Muscle of leg (tissue), 11 donors: Measurements from ENCODE around the gene DNAH6. TPM values are rescaled to one million over a fixed set of nuclear protein-coding genes. Genes with fewer than 3 reads are reported as not detected.

Experiments used
- DNase-seq: peaks from one replicate; pipeline ENCODE4 v3.0.0; 2013
- H3K27ac ChIP-seq: one replicate; pipeline ENCODE4 v1.5.1; 2013; ENCODE audit warnings: mild to moderate bottlenecking, low read length, control low read depth
- H3K27me3 ChIP-seq: one replicate; pipeline ENCODE4 v1.6.1; 2013; ENCODE audit warnings: low read length; ENCODE audit not compliant: control insufficient read depth, insufficient read depth
- H3K36me3 ChIP-seq: one replicate; pipeline ENCODE4 v1.6.1; 2013; ENCODE audit warnings: low read length; ENCODE audit not compliant: control insufficient read depth, insufficient read depth
- H3K4me1 ChIP-seq: one replicate; pipeline ENCODE4 v1.6.1; 2013; ENCODE audit warnings: low read length; ENCODE audit not compliant: control insufficient read depth, insufficient read depth
- H3K4me3 ChIP-seq: one replicate; pipeline ENCODE4 v1.5.1; 2013; ENCODE audit warnings: low read length, control low read depth
- H3K9me3 ChIP-seq: replicated peaks from 2 replicates; pipeline ENCODE4 v1.6.1; 2013; ENCODE audit warnings: low read depth, low read length; ENCODE audit not compliant: control insufficient read depth
- WGBS: methylation state at CpG from one replicate; pipeline ENCODE4 v1.1.5; 2013; ENCODE audit warnings: missing lambda C conversion rate; ENCODE audit not compliant: insufficient coverage; 5-methylcytosine and 5-hydroxymethylcytosine counted together
- polyA plus RNA-seq, 8 donors: library from polyadenylated mRNA; unstranded; fragments of 120-200 nt; gene quantifications; one replicate each; pipeline versions ENCODE4 v1.2.1 to v1.2.3, GENCODE V29; 2013; ENCODE audit warnings: inconsistent platforms in 1 of 8, low replicate concordance in 1 of 8; ENCODE audit not compliant: insufficient read length in 8 of 8, insufficient read depth in 1 of 8
- total RNA-seq: library from RNA; stranded (reverse); fragments of 120-200 nt; gene quantifications from one replicate; pipeline ENCODE4 v1.2.4, GENCODE V29; 2013

The DNAH6 gene
- total and polyA plus RNA-seq, 9 donors = 0.07 to 0.43 (median 0.18) TPM

DNA sequence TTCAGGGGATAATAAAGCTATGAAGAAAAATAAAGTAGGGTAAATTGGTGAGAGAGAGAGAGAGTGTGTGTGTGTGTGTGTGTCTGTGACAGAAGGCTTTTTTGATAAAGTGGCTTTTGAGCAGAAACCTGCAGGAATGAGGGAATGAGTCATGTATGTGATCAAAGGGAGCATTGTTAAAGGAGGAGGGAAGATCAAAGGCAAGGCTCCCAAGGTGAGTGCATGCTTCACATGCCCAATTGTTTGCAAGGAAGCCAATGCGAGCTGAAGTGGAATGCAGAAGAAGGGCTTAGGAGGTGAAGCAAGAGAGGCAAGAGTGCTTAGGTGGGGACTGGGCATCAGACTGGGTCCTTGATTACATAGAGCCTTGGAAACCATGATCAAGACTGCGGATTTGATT lies 96.8 kb downstream of the DNAH6 start:
- no peaks in the 10 kb centered on the region for H3K36me3 ChIP-seq
- no peaks in the 10 kb centered on the region for H3K27me3 ChIP-seq
- no peak overlapping the region for H3K27ac ChIP-seq
- peaks cover 6% of the 10 kb centered on the region for H3K9me3 ChIP-seq
- no peak for DNase-seq
- no peak overlapping the region for H3K4me3 ChIP-seq
- no peaks in the 10 kb centered on the region for H3K4me1 ChIP-seq
- WGBS = 66% methylated on average over 2 of the region's 2 CpGs

DNA sequence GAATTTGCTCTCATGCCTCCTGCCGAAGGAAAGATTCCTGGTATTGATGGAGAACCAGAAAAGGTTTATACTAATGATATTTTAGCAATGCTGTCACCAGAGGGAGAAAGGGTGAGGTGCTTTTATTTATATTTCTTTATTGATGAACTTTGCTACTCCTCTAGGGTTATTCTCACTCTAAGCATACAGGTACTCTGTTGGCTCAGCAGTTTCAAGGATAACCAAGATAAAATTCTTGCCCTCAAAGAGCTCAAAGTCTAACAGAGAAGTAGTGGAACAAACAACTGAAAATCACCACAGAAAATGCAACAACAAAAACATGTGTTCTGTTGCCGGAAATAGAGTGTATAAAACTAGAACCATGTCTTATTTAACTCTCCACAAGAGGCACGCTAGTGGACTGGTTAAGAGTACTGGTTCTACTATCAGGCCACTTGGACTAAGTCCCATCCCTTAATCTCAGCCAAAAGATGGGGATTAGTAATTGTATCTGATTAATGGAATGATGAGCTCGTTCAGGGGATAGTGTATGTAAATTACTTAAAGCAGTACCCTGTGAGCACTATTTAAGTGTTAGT lies 103.6 kb downstream of the DNAH6 start:
- no peak overlapping the region for H3K4me3 ChIP-seq
- H3K4me1 ChIP-seq = no peaks in the 10 kb centered on the region
- no peaks in the 10 kb centered on the region for H3K36me3 ChIP-seq
- no peak overlapping the region for H3K27ac ChIP-seq
- DNase-seq = no peak
- no peaks in the 10 kb centered on the region for H3K27me3 ChIP-seq
- no peaks in the 10 kb centered on the region for H3K9me3 ChIP-seq
- 57% methylated on average over 1 of the region's 4 CpGs for WGBS

DNA sequence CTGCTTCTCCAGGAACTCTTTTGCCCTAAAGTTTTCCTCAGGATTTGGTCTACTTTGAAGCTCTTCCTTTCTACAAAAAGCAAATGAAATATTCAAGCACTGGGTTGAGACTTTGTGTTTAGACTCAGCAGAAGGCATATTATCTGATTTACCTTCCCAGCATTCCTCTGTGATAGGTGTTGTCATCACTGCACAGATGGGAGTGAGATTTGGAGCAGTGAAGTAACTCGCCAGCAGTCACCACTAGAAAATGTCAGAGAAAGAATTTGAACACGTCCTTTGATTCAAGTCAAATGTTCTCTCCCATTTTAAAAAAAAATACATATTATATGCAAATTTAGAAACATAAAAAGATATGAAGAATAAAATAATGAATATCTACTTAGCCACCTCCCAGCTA lies 112.2 kb downstream of the DNAH6 start:
- no peak for DNase-seq
- H3K27me3 ChIP-seq = no peaks in the 10 kb centered on the region
- no peak overlapping the region for H3K27ac ChIP-seq
- H3K36me3 ChIP-seq = no peaks in the 10 kb centered on the region
- no peaks in the 10 kb centered on the region for H3K9me3 ChIP-seq
- WGBS = no CpG with 5 or more reads among the region's 2 CpGs
- H3K4me1 ChIP-seq = no peaks in the 10 kb centered on the region
- H3K4me3 ChIP-seq = no peak overlapping the region

DNA sequence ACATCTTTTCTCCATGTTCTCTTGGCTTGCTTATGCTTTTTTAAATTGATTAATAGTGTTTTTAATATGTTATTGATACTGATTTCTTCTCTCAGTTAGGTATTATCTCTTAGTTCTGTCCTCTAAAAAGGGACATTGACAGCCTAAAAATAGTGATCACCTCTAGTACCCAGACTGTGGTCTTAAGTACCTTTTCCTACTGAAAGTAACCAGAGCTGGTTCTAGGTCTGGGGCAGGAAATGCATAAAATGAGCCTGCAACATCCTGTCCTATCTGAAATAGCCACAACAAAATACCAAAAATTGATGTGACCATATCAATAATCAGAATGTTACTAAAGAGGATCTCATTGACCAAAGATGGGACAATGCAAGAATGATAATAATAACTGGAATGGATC lies 113.3 kb downstream of the DNAH6 start:
- Histone ChIP-seq H3K27ac (no peak overlapping the region), H3K4me3 (no peak overlapping the region)

DNA sequence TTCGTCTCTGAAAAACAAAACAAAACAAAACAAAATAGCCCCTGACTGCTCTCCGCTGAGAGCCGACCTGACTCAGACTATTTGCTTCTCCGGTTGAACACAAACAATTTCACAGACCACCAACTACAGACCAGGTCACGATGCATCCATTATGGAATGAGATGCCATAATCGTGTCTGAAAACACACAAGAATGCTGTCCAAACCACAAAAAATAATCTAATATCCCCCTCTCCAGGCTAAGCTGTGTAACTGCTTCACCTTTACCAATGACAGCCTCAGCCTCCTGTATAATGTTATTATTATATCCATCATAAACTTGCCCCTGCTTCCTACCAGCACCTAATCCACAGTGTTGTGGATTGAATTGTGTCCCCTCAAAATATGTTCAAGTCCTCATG lies 114.7 kb downstream of the DNAH6 start:
- no peaks in the 10 kb centered on the region for H3K9me3 ChIP-seq
- H3K36me3 ChIP-seq = no peaks in the 10 kb centered on the region
- no peaks in the 10 kb centered on the region for H3K4me1 ChIP-seq
- no peak overlapping the region for H3K27ac ChIP-seq
- 43% methylated on average over 6 of the region's 6 CpGs for WGBS
- H3K4me3 ChIP-seq = no peak overlapping the region
- H3K27me3 ChIP-seq = no peaks in the 10 kb centered on the region
- DNase-seq = peak; percentile 10

More for the DNA sequence above, 113.3 kb downstream of the DNAH6 start:
- Histone ChIP-seq H3K4me1 (no peaks in the 10 kb centered on the region), H3K36me3 (no peaks in the 10 kb centered on the region), H3K9me3 (no peaks in the 10 kb centered on the region), H3K27me3 (no peaks in the 10 kb centered on the region)
- no peak for DNase-seq

DNA sequence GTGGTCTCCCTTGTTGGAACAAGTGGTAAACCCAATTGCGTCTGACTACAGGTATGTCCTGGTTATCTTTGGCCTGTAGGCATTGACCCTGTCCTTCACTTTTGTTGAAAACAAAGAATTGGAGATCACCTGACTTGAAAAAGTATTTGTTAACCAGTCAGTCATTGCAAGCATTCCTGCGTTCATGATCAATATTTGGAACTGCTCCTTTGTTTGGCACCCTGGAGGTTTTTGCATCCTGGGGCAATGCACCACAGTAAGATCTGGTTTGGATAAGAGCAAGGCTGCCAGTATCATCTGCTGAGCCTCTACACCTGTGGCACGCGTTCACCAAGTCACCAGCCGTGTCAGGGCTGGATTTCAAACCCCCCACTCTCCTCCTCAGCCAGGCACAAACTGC lies 115.7 kb downstream of the DNAH6 start:
- Histone ChIP-seq H3K27ac (no peak overlapping the region), H3K4me3 (no peak overlapping the region), H3K27me3 (no peaks in the 10 kb centered on the region), H3K36me3 (no peaks in the 10 kb centered on the region), H3K4me1 (no peaks in the 10 kb centered on the region), H3K9me3 (no peaks in the 10 kb centered on the region)
- 83% methylated on average over 1 of the region's 5 CpGs for WGBS
- DNase-seq = no peak

DNA sequence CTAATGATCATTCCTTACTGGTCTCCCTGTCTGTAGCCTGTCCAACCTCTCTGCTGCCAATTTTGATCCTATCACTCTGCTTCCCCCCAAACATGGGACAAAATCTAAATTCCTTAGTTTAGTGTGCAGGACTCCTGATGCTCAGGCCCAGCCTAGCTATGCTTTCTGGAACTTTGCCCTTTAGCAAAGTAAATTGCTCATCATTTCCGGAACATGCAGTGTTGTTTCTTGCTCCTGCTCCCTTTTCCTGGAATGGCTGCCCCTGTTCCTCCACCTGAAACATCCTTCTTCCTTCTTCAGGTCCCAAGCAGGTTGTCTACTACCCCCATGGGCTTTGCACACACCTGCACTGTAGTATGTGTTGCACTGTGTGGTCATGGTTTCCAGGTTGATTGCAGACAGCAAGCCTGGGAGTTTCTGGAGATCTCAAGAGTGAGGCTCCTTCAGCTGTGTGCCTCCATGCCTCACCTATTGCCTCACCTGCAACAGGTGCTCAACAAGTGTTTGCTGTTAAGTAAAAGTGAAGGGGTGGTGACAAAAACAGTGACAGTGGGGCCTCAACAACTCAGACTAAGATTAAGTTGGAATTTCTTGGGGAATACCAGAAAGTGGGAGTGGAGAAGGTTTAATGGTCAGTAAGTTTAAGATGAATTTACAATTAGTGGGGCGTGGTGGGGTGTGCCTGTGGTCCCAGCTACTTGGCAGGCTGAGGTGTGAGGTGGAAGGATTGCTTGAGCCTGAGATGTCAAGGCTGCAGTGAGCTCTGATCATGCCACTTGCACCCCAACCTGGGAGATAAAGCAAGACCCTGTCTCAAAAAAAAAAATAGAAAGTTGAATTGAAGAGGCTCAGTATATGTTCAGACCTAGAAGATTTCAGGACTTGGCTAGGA lies 120.0 kb downstream of the DNAH6 start:
- Histone ChIP-seq H3K27me3 (no peaks in the 10 kb centered on the region), H3K4me1 (no peaks in the 10 kb centered on the region), H3K27ac (no peak overlapping the region), H3K4me3 (no peak overlapping the region), H3K9me3 (no peaks in the 10 kb centered on the region), H3K36me3 (no peaks in the 10 kb centered on the region)
- no peak for DNase-seq
- WGBS = 88% methylated on average over 2 of the region's 2 CpGs

DNA sequence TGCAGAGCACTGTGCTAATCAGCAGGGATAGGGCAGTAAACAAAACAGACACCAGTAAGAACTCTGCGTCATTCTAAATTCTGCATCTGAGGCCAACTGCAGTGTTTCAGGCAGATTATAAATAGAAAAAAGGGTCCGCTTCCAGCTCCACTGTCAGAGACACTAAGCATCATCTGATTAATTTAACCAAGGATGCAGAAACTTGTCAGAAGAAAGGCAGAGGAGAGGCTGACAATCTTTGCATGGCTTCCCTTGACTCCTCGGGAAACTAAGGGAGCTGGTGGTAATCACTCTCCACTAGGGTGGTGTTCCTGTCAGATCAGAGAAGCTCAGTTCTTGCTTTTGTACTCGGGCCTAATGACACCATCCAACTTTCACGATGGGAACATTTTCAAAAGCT lies 123.5 kb downstream of the DNAH6 start:
- DNase-seq = no peak
- H3K4me1 ChIP-seq = no peaks in the 10 kb centered on the region
- H3K27me3 ChIP-seq = no peaks in the 10 kb centered on the region
- no peaks in the 10 kb centered on the region for H3K36me3 ChIP-seq
- no peak overlapping the region for H3K4me3 ChIP-seq
- H3K9me3 ChIP-seq = no peaks in the 10 kb centered on the region
- 78% methylated on average over 4 of the region's 5 CpGs for WGBS
- H3K27ac ChIP-seq = no peak overlapping the region

DNA sequence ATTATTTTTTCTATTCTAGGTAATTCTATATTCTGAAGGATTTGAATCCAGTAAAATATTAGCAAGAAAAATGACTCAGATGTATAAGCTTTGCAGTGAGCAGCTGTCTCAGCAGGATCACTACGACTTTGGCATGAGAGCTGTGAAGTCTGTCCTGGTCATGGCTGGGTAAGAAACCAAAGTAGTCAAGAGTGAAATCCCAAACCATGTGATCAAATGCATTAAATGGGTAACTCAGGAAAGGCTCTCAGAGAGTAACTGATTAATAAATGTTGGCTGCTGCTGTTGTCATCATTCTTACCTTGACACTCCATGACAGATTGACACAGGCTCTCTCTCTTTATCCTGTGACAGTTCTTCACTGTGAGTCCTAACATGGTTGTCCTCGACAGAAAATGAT lies 124.1 kb downstream of the DNAH6 start:
- Histone ChIP-seq H3K4me3 (no peak overlapping the region), H3K4me1 (no peaks in the 10 kb centered on the region), H3K27ac (no peak overlapping the region), H3K27me3 (no peaks in the 10 kb centered on the region), H3K36me3 (no peaks in the 10 kb centered on the region), H3K9me3 (no peaks in the 10 kb centered on the region)
- WGBS = 60% methylated on average over 1 of the region's 2 CpGs
- no peak for DNase-seq

DNA sequence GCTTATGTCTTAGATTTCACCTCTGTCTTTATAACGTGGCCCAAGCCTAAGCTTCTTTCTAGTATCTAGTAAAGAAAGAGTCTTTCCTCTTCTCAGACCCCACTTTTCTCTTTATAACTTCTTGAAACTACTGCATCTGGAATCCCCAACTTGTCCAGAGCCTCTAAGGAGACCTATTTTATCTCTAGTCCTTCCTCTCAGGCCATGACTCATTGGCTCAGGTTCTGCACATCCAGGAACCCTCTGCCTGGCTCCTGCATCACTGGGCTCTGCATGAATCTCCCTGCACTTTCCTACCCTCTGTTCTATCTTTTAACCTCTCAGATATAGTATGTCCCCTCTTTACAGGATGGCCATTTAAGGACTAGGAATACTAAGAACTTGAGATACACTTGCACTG lies 124.7 kb downstream of the DNAH6 start:
- no peaks in the 10 kb centered on the region for H3K27me3 ChIP-seq
- no peak overlapping the region for H3K4me3 ChIP-seq
- no CpG with 5 or more reads among the region's 1 CpG for WGBS
- no peak overlapping the region for H3K27ac ChIP-seq
- H3K9me3 ChIP-seq = no peaks in the 10 kb centered on the region
- no peak for DNase-seq
- no peaks in the 10 kb centered on the region for H3K36me3 ChIP-seq
- H3K4me1 ChIP-seq = no peaks in the 10 kb centered on the region
